ENCODE results near the gene RPL13A.

- no peak for TF ChIP-seq CTCF (conservative IDR thresholded peaks at IDR 0.05 in 1 of 2, IDR thresholded peaks at IDR 0.05 in 1 of 2; ENCODE audit: extremely low read depth in 1 of 2, insufficient read depth in 1 of 2, low read depth in 1 of 2, low read length in 2 of 2)
- no peak for TF ChIP-seq EZH2 (IDR thresholded peaks at IDR 0.05; ENCODE audit: borderline replicate concordance, low read length)
Observed at GRCh38 chr19:49453757-49454240, 33.6 kb upstream of the RPL13A start.

All from mammary epithelial cell (primary cell).